T-cell (primary cell): ENCODE measurements around the gene IQCE. TPM values are rescaled to one million over a fixed set of nuclear protein-coding genes. Genes with fewer than 3 reads are reported as not detected.

Experiments
- ATAC-seq, 4 experiments: fragments of 200-7000 bp in 3 of 4; fragments of 150-1000 bp in 1 of 4; cut with Tn5 transposase; replicated peaks in 1 of 4; 1 replicate in 3 of 4; 2 replicates in 1 of 4; pipeline ENCODE4 v1.10.0; 2021; ENCODE audit warnings: moderate library complexity in 3 of 4, mild to moderate bottlenecking in 2 of 4, moderate number of reproducible peaks in 1 of 4
- CTCF ChIA-PET, 2 donors: fragments of 300-600 bp; sonication (Branson Sonifier 250); formaldehyde crosslinking; loops; one replicate each; lab custom pipeline; 2022; ENCODE audit warnings: antibody characterized with exemption in 2 of 2; lab: Charles Lee
- POLR2A ChIA-PET, 2 donors: fragments of 300-600 bp; sonication (Branson Sonifier 250); formaldehyde crosslinking; loops; one replicate each; lab custom pipeline; 2022; ENCODE audit warnings: antibody characterized with exemption in 2 of 2; lab: Charles Lee
- DNase-seq, 35 experiments: peaks; one replicate each; pipeline versions ENCODE4 v3.0.0 to v3.0.0-alpha.2; 2013 to 2023
- H3K27ac ChIP-seq: one replicate; pipeline ENCODE4 v1.5.1; 2013; ENCODE audit warnings: low read length
- H3K27me3 ChIP-seq, 2 experiments: replicated peaks in 1 of 2; 1 replicate in 1 of 2; 2 replicates in 1 of 2; pipeline versions ENCODE4 v1.6.1 to v1.7.0; 2013; ENCODE audit warnings: low read length in 1 of 2, mixed read lengths in 1 of 2; ENCODE audit not compliant: control insufficient read depth in 2 of 2, insufficient read depth in 2 of 2; ENCODE audit errors: extremely low read depth in 1 of 2
- H3K36me3 ChIP-seq, 2 donors: 1 replicate in 1 of 2; 2 replicates in 1 of 2; pipeline versions ENCODE4 v1.6.1 to v1.7.0; 2013; ENCODE audit warnings: low read length in 1 of 2; ENCODE audit not compliant: control insufficient read depth in 2 of 2, insufficient read depth in 1 of 2; ENCODE audit errors: extremely low read depth in 1 of 2
- H3K4me1 ChIP-seq, 2 experiments: 1 replicate in 1 of 2; 2 replicates in 1 of 2; pipeline versions ENCODE4 v1.6.1 to v1.7.0; 2013; ENCODE audit warnings: low read length in 2 of 2, mixed read lengths in 1 of 2; ENCODE audit not compliant: insufficient read depth in 2 of 2, control insufficient read depth in 1 of 2; ENCODE audit errors: extremely low read depth in 1 of 2
- H3K4me3 ChIP-seq, 2 donors: 1 replicate in 1 of 2; 2 replicates in 1 of 2; pipeline versions ENCODE4 v1.5.1 to v1.7.0; 2013; ENCODE audit warnings: mild to moderate bottlenecking in 2 of 2, low read length in 1 of 2, moderate library complexity in 1 of 2; ENCODE audit not compliant: control insufficient read depth in 1 of 2; ENCODE audit errors: extremely low read depth in 1 of 2
- H3K9me3 ChIP-seq: 2 replicates; pipeline ENCODE4 v1.7.0; 2013
- H3K27ac Mint-ChIP-seq, 2 donors: one replicate each; pipeline ENCODE4 v1.8.0; 2020 to 2021; ENCODE audit warnings: mild to moderate bottlenecking in 2 of 2, mixed read lengths in 2 of 2
- H3K27me3 Mint-ChIP-seq, 2 donors: one replicate each; pipeline ENCODE4 v1.8.0; 2021 to 2022; ENCODE audit warnings: mixed read lengths in 2 of 2
- H3K36me3 Mint-ChIP-seq: one replicate; pipeline ENCODE4 v1.8.0; 2021; ENCODE audit warnings: mixed read lengths
- H3K4me1 Mint-ChIP-seq, 3 donors: one replicate each; pipeline ENCODE4 v1.8.0; 2020 to 2022; ENCODE audit warnings: mixed read lengths in 3 of 3, mild to moderate bottlenecking in 1 of 3
- H3K4me3 Mint-ChIP-seq, 3 donors: one replicate each; pipeline ENCODE4 v1.8.0; 2020 to 2022; ENCODE audit warnings: mild to moderate bottlenecking in 3 of 3, mixed read lengths in 3 of 3, moderate library complexity in 3 of 3
- H3K9me3 Mint-ChIP-seq, 3 donors: one replicate each; pipeline ENCODE4 v1.8.0; 2020 to 2022; ENCODE audit warnings: mixed read lengths in 3 of 3
- WGBS: methylation state at CpG from one replicate; pipeline ENCODE4 v1.1.5; 2013; ENCODE audit warnings: missing lambda C conversion rate; ENCODE audit not compliant: insufficient coverage; 5-methylcytosine and 5-hydroxymethylcytosine counted together
- total RNA-seq, 35 experiments: library from RNA in 6 of 35; stranded (reverse) in 6 of 35; fragments of 120-200 nt in 1 of 35; gene quantifications; one replicate each; pipeline versions ENCODE4 v1.2.1 to v1.2.4 and lab custom pipeline; 2013 to 2026

IQCE gene
- total RNA-seq, 5 donors from 2014 or later (not counting 1 experiment from before 2014, with no cell fraction given): 4.5 to 11.7 (median 8.0) TPM

GRCh38 chr7:2657208-2657607 lies 98.4 kb downstream of the IQCE start:
- WGBS: 90% methylated on average over 2 of the region's 2 CpGs
- ChIA-PET POLR2A (interaction anchor here in 1 of 2 donors (0.6 kb wide), 1 partner anchor 57 kb away, joined by 5 read pairs; no protein-coding TSS in a partner anchor), CTCF (interaction anchor here in 1 of 2 donors (0.6 kb wide), 1 partner anchor 26 kb away, joined by 3 read pairs; no protein-coding TSS in a partner anchor)
- DNase-seq (no peak), ATAC-seq (no peak)
- no peaks in the 10 kb centered on the region for H3K9me3 Mint-ChIP-seq
- no peaks in the 10 kb centered on the region for H3K4me1 ChIP-seq
- no peaks in the 10 kb centered on the region for H3K4me1 Mint-ChIP-seq
- no peak overlapping the region for H3K27ac ChIP-seq
- H3K36me3 Mint-ChIP-seq: peaks cover 4% of the 10 kb centered on the region
- H3K9me3 ChIP-seq: no peaks in the 10 kb centered on the region
- peaks cover 0 to 3% of the 10 kb centered on the region in 2 donors for H3K36me3 ChIP-seq
- no peaks in the 10 kb centered on the region for H3K27me3 Mint-ChIP-seq
- H3K27ac Mint-ChIP-seq: no peak overlapping the region
- no peak overlapping the region for H3K4me3 Mint-ChIP-seq
- peaks cover 0 to 3% of the 10 kb centered on the region in 2 experiments for H3K27me3 ChIP-seq
- H3K4me3 ChIP-seq: no peak overlapping the region

DNA sequence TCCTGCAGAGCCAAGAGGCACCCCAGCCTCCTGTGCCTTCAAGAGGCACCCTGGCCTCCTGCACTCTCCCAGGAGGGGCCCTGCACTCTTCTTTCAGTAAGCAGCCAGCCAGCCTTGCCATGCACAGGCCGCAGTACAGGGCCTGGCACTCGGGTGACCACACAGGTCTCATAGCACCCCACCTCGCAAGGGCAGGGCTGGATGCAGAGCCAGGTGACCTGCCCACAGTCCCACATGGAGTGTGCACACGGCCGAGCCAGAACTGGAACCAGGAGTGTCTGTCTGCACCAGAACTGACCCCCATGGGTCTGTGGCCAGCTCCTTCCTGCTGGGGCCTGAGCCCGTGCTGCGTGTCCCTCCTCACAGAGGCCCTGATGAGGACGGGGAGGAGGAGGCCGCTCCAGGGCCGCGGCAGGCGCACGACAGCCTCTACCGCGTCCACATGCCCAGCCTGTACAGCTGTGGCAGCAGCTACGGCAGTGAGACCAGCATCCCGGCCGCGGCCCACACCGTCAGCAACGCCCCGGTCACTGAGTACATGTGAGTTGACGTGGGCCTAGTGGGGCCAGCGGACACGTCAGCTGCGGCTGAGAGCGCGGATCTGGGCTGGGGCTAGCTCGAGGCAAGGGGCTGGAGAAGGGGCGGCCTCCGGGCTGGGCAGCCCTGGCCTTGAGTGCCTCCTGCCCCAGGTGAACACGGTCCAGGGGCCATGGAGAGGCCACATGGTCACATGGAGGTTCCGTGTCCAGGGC lies 99.3 kb downstream of the IQCE start:
- peaks cover 0 to 3% of the 10 kb centered on the region in 2 donors for H3K36me3 ChIP-seq

GRCh38 chr7:2658941-2659340 lies 100.2 kb downstream of the IQCE start:
- CTCF ChIA-PET: no interaction called here
- DNase-seq: no peak
- H3K27me3 ChIP-seq: peaks cover 0 to 5% of the 10 kb centered on the region in 2 experiments
- H3K9me3 Mint-ChIP-seq: no peaks in the 10 kb centered on the region
- no peak overlapping the region for H3K27ac Mint-ChIP-seq
- H3K36me3 Mint-ChIP-seq: peaks cover 4% of the 10 kb centered on the region
- H3K36me3 ChIP-seq: peaks cover 0 to 3% of the 10 kb centered on the region in 2 donors
- no peaks in the 10 kb centered on the region for H3K4me1 Mint-ChIP-seq
- WGBS: 93% methylated on average over 10 of the region's 15 CpGs
- no peak overlapping the region for H3K4me3 ChIP-seq
- H3K4me1 ChIP-seq: no peaks in the 10 kb centered on the region
- no peaks in the 10 kb centered on the region for H3K9me3 ChIP-seq
- no peak for ATAC-seq
- no peaks in the 10 kb centered on the region for H3K27me3 Mint-ChIP-seq
- POLR2A ChIA-PET: no interaction called here
- H3K27ac ChIP-seq: no peak overlapping the region
- H3K4me3 Mint-ChIP-seq: no peak overlapping the region

More for the DNA sequence above, 99.3 kb downstream of the IQCE start:
- Histone ChIP-seq H3K4me3 (no peak overlapping the region), H3K27me3 (peaks cover 0 to 3% of the 10 kb centered on the region in 2 experiments), H3K4me1 (no peaks in the 10 kb centered on the region), H3K9me3 (no peaks in the 10 kb centered on the region), H3K27ac (no peak overlapping the region)
- ATAC-seq (no peak), DNase-seq (no peak)
- no peak overlapping the region for H3K27ac Mint-ChIP-seq
- POLR2A ChIA-PET: interaction anchor here in 1 of 2 donors (0.6 kb wide), 1 partner anchor 58 kb away, joined by 5 read pairs; no protein-coding TSS in a partner anchor
- peaks cover 4% of the 10 kb centered on the region for H3K36me3 Mint-ChIP-seq
- 96% methylated on average over 33 of the region's 33 CpGs for WGBS
- H3K4me3 Mint-ChIP-seq: no peak overlapping the region
- H3K4me1 Mint-ChIP-seq: no peaks in the 10 kb centered on the region
- CTCF ChIA-PET: no interaction called here
- no peaks in the 10 kb centered on the region for H3K9me3 Mint-ChIP-seq
- H3K27me3 Mint-ChIP-seq: no peaks in the 10 kb centered on the region

GRCh38 chr7:2659556-2660358 lies 101.0 kb downstream of the IQCE start:
- no peak overlapping the region for H3K4me3 Mint-ChIP-seq
- ChIA-PET POLR2A (no interaction called here), CTCF (no interaction called here)
- Histone ChIP-seq H3K4me1 (no peaks in the 10 kb centered on the region), H3K9me3 (no peaks in the 10 kb centered on the region), H3K36me3 (peaks cover 0 to 3% of the 10 kb centered on the region in 2 donors), H3K4me3 (no peak overlapping the region), H3K27ac (no peak overlapping the region), H3K27me3 (peaks cover 0 to 5% of the 10 kb centered on the region in 2 experiments)
- ATAC-seq: no peak
- no peak for DNase-seq
- H3K27ac Mint-ChIP-seq: no peak overlapping the region
- no peaks in the 10 kb centered on the region for H3K27me3 Mint-ChIP-seq
- H3K9me3 Mint-ChIP-seq: no peaks in the 10 kb centered on the region
- H3K4me1 Mint-ChIP-seq: no peaks in the 10 kb centered on the region
- H3K36me3 Mint-ChIP-seq: peaks cover 4% of the 10 kb centered on the region
- 93% methylated on average over 32 of the region's 36 CpGs for WGBS

DNA sequence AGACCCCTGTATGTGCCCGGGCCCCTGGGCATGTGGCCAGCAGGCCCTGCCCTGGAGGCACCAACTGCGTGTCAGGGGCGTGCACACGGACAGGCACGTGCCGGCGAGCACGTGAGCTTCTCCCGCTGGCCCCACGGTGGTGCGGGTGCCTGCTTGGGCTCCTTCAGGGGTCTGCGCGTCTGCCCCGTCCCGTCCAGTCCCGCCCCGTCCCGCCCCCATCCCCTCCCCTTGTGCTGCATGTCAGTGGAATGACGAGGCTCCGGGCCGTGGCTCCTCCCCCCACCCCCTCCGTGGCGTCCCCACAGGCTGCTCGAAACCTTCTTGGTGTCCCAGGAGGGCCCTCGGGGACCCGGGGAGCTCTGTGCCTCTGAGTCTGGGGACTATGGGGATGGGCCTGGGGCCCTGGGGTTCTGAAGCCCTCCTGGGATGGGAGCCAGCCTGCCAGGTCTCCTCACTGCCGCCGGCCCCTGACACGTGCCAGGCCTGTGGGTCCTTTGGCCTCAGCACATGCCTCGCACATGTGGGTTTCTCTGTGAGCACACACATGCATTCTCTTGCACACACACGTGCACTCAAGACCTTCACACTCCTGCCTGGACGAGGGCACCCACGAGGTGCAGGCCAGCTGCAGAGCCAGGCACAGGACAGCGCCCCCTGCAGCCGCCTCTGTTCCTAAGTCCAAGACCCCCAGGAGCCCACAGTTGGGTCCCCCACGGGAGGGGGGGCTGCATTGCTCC lies 101.7 kb downstream of the IQCE start:
- Mint-ChIP-seq H3K9me3 (no peaks in the 10 kb centered on the region), H3K36me3 (peaks cover 4% of the 10 kb centered on the region), H3K4me1 (peaks cover 0 to 2% (median 0%) of the 10 kb centered on the region in 3 donors), H3K27ac (no peak overlapping the region), H3K27me3 (no peaks in the 10 kb centered on the region), H3K4me3 (no peak overlapping the region)
- Histone ChIP-seq H3K36me3 (peaks cover 0 to 3% of the 10 kb centered on the region in 2 donors), H3K4me3 (no peak overlapping the region), H3K4me1 (no peaks in the 10 kb centered on the region), H3K9me3 (no peaks in the 10 kb centered on the region), H3K27ac (no peak overlapping the region), H3K27me3 (peaks cover 0 to 8% of the 10 kb centered on the region in 2 experiments)
- no peak for DNase-seq
- ChIA-PET POLR2A (no interaction called here), CTCF (no interaction called here)
- ATAC-seq: no peak
- 90% methylated on average over 23 of the region's 36 CpGs for WGBS

DNA sequence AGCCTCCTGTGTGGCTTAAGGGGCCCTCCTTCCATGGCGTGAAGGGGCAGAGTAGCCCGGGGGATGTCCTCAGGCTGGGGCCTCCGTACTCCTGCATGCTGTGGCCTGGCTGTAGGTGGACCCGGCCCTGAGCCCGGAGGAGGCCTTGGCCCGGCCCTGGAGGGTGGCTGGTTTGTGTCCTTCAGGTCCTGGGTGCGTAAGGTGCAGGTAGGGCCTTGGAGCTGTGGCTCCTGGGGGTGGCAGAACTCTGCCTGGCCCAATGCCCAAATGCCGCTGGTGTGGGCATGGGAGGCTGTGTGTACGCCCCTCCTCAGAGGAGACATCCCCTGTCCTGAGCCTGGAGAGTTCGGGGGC lies 102.3 kb downstream of the IQCE start:
- ChIA-PET CTCF (no interaction called here), POLR2A (no interaction called here)
- H3K9me3 ChIP-seq: no peaks in the 10 kb centered on the region
- H3K36me3 Mint-ChIP-seq: peaks cover 4% of the 10 kb centered on the region
- H3K4me3 Mint-ChIP-seq: no peak overlapping the region
- WGBS: 87% methylated on average over 9 of the region's 10 CpGs
- H3K4me1 ChIP-seq: no peaks in the 10 kb centered on the region
- ATAC-seq (no peak), DNase-seq (no peak)
- H3K27ac ChIP-seq: no peak overlapping the region
- no peak overlapping the region for H3K27ac Mint-ChIP-seq
- no peak overlapping the region for H3K4me3 ChIP-seq
- no peaks in the 10 kb centered on the region for H3K27me3 Mint-ChIP-seq
- peaks cover 0 to 13% of the 10 kb centered on the region in 2 experiments for H3K27me3 ChIP-seq
- H3K36me3 ChIP-seq: peaks cover 0 to 3% of the 10 kb centered on the region in 2 donors
- peaks cover 0 to 2% (median 0%) of the 10 kb centered on the region in 3 donors for H3K4me1 Mint-ChIP-seq
- H3K9me3 Mint-ChIP-seq: no peaks in the 10 kb centered on the region
